Fibroblast of skin of abdomen (primary cell): ENCODE results near the gene RAB13.

Source experiments
- DNase-seq: peaks from one replicate; pipeline ENCODE4 v3.0.0-alpha.2; 2013

Gene RAB13

GRCh38 chr1:153932156-153933131, 53.7 kb downstream of the RAB13 start:
- DNase-seq, result no peak
